GM21529 (cell line): ENCODE measurements around the gene UBQLN4.

ENCODE experiments used
- ATAC-seq: cut with Tn5 transposase; IDR thresholded peaks from one replicate; pipeline ENCODE4 v1.9.1; 2021; ENCODE audit not compliant: unreplicated experiment

UBQLN4 gene

DNA sequence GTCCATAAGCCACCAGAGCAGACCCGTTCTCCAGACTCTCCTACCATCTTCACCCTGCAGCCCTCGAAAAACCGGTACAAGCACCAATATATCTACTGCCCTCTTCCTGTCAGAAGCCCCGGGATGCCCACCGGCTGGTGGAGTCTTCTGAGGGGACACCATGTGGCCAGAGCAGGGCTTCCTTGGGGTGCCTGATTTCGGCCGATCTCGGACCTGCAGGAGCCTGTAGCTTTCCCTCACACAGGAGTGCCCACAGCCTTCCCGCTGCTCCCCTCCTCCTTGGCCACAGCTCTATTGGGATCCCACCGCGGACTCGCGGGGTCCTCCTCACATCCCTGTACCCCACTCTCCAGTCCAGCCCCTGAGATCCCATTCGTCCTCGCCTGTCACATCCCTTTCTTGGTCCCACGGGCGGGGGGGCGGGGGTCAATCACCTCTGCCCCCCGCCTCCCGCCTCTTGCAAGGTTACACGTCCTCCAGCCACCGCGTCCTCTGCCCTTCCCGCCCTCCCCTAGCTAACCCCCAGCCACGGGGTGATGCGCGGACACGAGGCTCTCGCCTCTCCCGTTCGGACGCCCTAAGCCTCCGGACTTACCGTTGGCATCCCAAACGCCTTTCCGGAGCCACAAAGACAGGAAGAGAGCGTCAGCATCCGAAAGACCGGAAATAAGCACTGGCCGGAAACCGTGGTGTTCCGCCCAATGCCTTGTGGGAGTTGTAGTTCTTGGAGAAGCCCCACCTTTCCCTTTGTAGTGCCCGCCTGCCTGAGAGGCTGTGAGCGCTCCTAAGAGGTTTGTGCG, 33.1 kb downstream of the UBQLN4 start, which contains the start of gene SSR2:
Gene SSR2, minus strand, starts transcription at position 659 of the 800 bp plus-strand sequence. CDS start 784 bp downstream, outside the sequence.
- peak; percentile 97 for ATAC-seq

DNA sequence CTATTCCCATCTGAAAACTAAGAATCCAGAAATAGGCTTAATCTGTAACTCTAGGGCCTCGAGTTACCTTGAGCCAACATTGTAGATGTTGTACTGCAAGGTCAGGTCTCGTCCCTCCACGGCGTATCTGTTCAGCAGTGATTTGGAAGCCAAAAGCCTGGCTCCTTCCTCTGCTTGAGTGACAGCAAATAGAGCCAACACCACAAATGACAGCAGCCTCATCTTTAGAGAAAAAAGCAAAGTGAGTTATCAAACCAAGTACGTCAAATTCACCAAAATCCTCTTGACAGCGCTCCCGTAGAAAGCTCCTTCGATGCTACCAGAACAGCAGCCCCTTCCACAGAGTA, 33.7 kb downstream of the UBQLN4 start:
- ATAC-seq: no peak

DNA sequence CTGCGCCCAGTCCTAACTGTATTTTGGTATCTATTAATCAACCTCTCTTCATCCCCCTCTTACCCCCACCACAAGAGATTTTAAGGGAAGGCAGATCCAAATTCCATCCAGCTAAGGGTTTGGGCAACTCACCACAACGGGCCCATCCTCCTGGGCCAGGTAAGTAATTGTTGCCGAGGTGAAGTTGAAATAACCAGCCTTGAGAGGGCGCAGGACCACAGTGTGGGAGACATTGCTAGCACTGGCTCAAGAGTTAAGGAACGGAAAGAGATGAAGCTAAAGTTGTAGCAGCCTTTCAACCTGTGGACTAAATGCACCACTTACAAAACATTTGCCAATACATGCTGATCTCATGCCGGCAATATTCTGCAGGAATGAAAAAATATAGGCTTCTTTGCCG, 38.8 kb downstream of the UBQLN4 start:
- no peak for ATAC-seq

DNA sequence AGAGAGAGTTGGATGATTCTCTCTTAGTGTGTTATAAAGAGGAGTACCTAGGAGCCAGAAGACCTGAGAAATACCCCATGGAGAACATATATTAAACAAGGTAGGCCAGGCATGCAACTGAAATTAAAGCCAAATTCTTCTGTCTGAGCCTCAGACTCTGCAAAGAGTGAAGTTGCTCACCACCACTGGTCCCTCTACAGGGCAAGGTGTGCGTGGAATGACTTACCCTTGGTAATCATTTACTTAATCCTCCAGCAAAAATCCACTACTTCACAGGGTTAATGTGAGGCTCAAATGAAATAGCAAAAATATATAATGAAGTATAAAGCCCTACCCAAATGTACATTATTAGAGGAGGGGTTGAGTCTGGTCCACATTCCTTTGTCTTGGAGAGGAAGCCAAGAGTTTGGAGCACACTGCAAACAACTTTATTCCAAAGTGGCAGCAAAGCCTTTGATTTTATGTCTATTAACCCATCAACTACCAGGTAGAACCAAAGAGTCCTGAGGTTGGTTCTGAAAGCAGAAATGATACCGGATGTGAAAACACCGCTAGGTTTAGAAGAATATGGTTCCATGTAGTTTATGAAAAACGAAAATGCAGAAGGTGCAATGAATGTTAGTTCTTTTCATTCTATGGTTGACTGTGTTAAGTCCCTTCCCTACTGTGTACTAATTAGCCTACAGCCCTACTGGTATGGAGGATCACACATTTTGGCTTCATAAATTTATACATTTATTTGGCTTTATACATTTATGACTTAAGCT, 41.4 kb downstream of the UBQLN4 start:
- ATAC-seq: peak; percentile 82

DNA sequence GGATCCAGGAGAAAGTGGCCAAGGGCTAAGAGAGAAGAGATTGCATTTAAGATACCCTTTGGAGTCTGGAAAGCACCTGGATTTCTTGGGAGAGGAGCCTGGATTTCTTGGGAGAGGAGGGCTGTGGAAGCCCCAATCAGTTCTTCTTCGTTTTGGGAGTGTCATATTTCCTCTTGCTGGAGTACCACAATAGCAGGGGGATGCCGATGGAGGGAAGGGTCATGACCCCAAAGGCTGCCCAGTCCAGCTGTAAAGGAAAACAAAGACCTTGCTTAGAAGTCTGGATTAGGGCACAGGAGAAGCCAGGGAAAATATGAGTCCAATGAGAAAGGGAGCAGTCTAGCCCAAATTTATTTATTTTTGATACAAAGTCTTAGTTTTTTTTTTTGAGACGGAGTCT, 44.2 kb downstream of the UBQLN4 start:
- ATAC-seq: no peak

DNA sequence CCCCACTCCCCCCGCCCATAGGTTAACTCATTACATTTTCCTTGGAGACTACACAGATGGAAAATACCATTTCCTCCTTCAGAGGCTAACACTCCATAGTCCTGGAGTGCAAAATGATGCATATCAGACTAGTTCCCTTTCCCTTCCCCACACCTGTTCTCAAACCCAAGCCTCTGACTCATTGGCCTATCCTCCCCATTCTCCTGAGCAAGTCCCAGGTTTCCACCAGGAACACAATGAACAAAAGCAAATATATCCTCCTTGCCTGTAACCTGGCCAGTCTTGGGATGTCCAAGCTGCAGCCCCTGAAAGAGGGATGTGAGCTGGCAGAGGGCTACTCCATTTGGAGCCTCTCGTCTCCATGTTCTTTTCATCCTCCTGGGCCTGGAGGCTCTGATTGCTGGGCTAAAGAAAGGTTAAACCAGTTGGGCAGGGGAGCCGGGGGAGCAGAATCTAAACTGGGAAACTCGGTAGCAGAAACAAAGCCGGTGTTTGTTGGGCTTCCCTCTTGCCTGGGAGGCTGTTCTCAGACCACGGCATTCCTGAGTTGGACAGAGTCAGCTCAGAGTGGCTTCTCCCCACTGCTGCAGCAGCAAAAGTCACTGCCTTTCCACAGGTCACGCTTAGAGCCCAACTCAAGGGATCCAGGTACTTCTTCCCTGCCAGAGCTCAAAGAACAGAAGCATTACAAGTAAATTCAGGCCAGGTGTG, 46.8 kb downstream of the UBQLN4 start:
- no peak for ATAC-seq

DNA sequence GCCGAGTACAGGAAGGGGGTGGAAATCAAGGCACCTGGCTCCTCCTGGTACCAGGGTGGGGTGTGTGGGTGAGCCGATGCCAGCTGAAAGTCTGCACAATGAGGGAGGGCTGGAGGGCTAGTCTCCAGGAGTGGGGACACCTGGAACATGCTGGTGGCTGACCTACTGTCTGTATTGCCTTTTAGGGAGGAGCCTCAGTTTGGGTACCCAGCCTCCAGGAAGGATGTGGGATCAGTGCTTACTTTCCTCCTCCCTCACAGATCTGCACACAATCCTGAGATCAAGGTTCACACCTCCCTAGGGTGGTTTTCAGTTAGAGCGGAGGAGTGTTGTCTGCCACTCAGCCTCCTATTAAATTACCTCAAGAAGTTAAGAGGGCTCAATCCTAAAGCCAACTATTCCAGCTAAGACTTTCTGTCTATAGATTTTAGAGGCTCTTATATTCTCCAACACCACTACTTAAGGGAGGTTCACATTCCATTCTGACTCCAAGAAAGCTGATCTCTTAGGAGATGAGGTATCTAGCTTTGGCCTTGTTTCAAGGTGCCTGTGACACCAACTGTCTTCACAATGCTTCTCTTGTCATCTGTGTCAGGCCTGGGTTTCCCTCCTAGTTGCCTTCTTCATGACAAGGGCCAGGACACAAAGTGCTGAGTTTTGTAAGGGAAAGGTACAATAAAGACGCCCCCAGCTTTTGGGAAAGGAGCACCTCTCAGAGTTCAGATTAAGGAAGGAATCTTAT, 48.6 kb downstream of the UBQLN4 start:
- ATAC-seq: no peak

DNA sequence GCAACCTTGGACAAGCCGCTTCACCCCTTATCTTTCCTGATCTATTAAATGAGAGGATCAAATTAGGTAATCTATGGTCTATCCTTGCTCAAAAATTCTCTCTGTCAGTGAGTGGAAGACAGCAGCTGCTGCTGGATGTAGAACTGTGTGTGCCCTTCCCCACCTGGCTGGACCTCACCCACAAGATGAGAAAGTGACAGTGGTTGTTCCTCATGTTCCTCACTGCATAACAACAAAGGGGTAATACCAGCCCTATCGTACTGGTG, 49.7 kb downstream of the UBQLN4 start:
- ATAC-seq: no peak

DNA sequence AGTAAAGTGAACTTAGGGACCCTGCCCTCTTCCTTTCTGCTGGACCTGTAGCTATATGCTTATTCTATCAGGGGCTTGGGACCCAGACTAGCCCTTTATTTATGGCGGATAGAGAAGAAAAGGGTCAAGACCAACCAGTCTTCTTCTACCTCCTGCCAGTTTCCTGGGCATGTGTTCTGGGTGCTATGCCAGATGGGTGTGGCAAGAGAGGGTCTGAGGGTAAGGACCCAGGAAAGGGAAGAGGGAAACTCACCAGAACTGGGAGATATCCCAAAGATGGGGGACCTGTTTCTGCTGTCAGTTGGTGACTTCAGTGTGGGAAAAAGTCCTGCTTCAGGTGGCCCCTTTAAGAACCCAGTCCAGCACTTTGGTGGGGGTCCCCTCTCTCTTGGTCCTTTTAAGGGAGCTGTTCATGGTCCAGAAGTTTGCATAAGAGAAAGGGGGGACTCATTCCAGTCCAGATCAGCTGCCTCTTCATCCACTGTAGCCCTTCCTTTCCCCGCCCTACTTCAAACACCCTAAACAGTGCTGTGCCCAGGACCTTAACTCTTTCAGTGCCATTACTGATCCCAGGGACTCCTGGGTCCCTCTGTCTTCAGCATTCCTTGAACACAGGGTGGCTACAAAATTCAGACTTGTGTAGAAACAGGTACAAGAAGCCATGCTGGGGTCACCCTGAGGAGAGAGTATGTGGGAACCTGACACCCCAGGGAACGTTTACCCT, 51.2 kb downstream of the UBQLN4 start:
- ATAC-seq: no peak

DNA sequence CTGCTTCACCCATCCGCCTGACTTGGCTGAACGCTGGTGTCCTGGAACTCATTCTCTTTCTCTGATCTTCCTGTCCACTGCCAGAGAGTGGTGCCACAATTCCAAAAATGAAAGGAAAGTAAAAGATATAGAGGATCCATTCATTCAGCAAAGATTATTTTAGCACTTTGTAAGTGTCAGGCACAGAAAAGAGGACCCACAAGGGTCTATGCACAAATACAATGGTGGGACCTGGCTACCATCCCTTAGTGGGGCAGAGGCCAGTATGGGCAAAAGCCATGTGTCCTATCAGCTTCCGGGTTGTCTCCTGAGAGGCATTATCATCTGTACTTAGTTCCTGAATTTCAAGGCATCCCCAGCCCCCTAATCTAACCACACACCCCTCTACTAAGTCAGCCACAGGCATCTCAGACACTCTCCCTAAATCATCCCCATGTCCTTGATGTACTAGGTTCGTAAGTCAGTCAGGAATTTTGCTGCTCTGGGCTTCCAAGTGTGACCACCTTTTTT, 51.9 kb downstream of the UBQLN4 start:
- ATAC-seq: no peak

DNA sequence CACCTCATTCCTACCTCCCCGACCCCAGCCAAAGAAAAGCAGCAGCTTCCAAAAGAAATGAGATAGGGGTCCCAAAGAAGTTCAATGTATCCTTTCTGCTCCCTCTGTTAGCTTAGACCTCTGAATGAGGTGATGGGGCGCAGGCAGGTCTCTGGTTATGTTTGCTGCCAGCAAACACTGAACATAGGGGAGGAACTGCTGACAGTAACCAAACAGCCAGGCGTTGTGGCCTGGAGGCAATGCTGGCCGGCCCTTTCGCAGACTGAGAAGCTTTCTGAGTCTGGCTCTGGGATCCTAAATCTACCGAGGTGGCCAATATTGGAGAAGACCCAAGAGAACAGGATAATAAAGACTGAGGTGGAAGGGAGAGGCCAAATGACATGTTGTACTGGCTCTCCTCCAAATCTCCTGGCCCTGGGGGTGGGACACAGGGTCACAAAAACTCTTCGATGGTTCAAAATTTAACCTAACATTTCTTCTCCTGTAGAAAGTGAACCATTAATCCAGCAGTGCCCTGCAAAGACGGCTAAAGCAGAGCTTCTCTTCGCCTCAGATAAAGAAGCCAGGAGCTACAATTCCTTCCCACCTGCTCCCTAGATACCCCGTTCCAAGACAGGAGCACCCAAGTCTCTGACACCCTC, 52.5 kb downstream of the UBQLN4 start:
- no peak for ATAC-seq

DNA sequence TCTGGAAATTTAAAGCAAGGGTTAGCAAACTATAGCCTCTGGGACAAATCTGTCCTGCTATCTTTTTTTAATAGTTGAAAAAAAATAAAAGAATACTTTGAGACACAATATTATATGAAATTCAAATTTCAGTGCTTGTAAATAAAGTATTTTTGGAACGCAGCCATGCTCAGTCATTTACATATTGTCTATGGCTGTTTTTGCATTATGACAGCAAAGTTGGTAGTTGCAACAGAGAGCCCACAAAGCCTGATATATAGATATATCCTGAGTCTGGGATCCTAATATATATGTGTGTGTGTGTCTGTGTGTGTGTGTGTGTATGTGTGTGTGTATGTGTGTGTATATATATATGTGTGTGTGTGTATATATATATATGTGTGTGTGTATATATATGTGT, 53.6 kb downstream of the UBQLN4 start:
- no peak for ATAC-seq

DNA sequence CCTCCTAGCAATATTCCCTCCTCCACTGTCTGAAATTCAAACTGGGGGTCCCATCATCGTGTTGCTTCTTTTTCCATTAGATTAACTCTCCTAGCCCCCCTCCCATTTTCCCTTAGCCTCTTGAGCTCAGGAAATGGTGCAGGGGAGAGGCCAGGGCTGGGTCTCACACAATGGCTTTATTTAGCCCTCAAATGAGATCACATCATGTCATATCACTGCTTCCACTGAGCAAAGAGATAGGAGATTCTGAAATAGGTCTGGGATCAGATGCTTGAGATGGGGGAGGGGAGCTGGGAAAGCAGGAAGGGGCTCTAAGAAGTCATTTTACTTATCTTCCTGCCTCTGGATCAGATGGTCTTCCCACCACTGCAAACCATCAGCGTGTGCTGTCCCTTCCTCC, 57.4 kb downstream of the UBQLN4 start:
- no peak for ATAC-seq

DNA sequence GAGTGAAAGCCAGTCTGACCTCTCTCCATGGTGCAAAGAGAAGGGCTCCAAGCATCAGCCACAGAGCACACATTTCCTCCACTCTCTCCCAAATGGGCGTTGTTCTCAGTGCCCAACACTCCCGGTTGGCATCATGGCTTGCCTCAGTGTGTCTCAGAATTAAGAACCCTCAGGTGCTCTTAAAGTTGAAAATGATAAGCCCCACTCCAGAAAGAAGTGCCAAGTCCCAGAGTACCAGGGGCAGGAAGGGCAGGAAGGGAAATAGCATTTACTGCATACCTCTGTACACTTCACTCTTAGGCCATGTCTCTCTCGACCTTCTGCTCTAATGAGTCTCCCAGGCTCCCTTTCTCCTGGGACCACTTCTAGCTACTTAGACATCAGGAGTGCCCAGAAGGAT, 60.0 kb downstream of the UBQLN4 start:
- ATAC-seq: no peak

DNA sequence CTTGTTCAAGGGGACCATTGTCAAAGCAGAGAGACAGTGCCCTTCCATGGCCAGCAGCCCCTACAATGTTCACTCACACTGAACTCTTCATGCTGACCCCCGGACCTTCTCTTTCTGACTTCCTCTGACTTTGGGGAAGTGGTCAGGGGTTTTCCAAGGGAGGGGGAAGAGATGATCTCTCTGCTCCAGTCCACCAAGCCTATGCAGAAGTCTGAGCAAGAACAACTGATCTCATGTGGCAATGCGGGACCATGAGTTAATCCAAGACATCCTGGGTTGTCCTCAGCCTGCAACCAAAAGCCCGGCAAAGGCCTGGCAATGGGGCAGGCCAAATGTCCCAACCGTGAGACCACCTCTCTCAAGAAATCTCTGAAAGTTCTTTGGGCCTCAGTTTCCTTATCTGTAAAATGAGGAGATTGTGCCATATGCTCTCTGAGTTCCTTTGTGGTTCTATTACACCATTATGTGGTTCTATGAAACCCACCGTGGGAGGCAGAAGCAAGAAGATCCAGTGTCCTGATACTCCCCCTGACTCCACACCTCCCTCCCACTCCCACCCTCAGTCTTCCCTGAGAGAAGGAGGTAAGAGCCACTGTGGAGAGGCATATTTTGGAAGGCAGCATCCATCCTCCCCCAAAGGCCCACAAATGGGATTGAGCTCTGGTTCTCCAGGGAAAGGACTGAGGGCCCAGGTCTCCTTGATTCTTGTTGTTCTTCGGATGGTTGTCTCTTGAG, 63.4 kb downstream of the UBQLN4 start:
- no peak for ATAC-seq

DNA sequence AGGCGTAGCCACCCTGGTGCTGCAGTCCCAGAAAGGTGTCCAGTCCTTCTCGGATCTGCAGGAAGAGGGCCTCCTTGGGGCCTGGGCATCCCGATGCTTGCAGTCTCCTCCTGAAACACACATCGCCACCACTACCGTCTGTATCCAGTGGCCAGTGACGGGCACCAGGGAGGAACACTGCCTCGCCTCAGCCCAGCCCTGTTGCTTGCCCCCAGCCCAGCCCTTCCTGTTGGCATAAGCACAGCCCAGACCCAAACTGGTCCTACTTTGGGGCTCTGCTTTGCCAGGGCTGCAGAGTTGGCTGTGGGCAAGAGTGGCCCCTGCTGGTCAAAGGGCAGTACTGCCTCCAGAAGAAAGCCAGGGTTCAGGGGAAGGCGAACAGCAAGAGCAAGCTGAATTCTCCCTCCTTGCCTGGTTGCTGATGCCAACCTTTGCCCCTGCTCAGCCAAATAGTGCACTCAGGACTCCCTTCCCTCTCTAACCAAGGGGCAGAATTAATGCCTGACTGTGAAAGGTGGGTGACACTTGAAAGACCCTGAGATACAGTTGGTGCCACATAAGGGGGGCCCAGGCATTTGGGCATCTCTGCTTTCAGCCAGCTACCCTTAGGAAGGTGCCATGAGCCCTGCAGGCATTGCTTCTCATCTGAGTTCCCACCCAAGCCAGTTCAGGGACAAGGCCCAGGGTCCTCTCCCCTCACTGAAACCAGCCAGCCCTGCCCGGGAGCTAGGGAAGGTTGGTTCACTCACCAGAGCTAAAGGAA, 64.2 kb downstream of the UBQLN4 start:
- peak; percentile 67 for ATAC-seq
